GM21360 (cell line): ENCODE measurements around the gene APOBR.
"Not testable (repeated sequence)": the region's sequence is repeated elsewhere in the genome, so short reads cannot be mapped to it uniquely, and the experiment has no call there.

Experiments
- ATAC-seq: cut with Tn5 transposase; IDR thresholded peaks from one replicate; pipeline ENCODE4 v1.9.1; 2021; ENCODE audit warnings: mild to moderate bottlenecking, moderate library complexity; ENCODE audit not compliant: unreplicated experiment

Gene APOBR, protein sequence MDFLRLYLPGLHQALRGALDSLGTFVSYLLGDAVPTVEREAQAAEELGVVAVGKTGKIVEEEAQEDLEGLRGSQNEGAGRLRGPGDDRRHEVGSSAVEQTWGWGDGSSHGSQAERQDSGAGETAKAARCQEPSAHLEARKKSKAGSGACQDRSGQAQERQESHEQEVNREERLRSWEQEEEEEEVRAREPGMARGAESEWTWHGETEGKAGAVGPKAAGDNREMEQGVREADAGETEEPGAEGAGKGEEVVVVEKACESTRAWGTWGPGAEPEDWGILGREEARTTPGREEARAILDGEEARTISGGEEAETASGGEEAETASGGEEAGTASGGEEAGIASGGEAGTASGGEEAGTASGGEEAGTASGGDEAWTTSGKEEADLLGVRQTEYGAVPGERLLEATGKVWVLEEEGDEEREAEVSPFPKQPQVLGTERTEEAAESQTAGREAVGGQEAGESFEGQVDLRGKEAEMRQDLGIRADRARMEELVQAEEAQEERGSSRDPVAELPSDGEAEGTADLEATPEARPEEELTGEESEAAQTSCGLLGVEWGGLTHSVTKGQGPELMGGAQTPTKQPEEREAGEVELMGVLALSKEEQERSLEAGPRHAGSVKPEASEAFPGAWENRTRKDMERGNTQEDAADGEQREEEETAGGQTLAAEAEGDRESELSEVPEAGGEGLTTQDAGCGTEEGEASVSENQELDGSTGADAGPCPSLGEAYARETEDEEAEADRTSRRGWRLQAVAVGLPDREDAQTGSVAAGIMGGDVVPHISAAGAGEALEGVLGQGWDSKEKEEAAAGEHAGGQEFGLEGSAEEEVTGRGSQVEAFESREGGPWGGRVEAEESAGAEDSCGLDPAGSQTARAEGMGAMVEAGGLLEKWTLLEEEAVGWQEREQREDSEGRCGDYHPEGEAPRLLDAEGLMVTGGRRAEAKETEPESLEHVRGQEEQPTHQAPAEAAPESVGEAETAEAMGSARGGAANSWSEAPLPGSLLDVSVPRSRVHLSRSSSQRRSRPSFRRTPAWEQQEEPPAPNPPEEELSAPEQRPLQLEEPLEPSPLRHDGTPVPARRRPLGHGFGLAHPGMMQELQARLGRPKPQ

DNA sequence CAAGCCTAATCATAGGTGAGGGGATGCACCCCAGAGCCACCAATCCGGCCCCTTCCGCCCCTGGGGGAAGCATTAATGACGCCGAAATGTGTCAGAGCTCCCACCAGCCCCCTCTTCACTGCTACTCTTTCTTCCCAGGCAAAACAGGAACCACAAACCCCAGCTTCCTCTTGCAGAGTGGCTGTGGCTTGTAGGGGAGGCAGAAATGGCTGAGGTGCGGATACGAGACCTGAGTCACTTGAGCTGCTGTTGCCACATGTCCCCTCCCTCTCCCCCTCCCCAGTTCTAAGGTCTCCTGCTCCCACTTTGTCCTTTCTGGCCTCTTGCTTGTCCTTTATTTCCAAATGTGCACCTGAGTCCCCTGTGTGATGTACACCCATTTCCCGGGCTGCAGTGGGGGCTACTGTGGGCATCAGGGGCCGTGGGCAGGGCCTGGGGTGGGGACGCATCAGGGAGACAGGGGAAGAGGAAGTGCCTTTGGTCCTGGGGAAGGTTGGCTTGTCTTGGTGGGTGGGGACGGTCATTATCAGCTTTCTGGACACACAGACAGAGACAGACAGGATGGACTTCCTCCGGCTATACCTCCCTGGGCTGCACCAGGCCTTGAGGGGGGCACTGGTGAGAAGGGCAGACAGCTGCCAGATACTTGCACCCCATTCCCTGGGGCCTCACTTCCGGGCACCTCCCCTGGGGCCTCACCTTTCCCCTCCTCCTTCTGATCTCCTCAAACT is at the start of gene APOBR:
TSS of gene APOBR (plus strand) at position 523 of the 731 bp plus-strand sequence. CDS start at position 562, 39 bp downstream.
- ATAC-seq, result no peak

DNA sequence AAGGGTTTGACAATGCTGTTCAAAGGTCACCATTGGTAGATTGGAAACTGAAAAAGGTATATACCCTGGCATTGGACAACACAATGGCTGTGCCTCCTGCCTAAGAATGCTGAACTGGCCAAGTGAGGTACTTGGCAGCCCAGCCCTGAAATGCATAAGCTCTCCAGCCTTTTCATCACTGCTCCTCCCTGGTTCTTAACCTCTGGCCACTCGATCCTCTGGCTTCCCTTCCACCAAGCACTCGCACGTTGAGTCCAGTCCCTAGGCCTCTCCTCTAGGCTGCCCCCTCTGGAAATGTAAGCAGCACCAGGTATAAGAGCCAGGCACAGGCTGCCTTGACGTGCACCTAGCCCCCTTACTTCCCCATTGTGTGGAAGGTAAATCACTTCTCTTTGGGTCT is 48.1 kb upstream of the APOBR start:
- ATAC-seq, result not testable (repeated sequence)

DNA sequence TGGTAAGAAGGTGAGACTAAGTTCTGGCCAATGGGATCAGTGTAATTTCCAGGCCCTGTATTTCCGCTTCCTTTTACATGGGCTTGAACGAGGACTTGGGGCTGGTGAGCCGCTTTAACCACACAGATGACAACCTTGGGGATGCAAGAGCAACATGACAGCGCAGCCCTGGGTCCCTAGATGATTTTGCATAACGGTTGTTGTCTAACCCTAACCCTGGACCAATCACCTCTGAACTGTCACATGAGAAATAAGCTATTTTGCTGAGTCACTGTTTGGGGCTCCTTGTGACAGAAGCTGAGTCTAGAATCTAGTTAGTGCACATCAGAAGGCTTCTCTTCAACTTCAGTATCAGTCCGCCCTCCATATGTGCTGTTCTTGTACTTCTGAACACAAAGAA is 47.4 kb upstream of the APOBR start:
- not testable (repeated sequence) for ATAC-seq

DNA sequence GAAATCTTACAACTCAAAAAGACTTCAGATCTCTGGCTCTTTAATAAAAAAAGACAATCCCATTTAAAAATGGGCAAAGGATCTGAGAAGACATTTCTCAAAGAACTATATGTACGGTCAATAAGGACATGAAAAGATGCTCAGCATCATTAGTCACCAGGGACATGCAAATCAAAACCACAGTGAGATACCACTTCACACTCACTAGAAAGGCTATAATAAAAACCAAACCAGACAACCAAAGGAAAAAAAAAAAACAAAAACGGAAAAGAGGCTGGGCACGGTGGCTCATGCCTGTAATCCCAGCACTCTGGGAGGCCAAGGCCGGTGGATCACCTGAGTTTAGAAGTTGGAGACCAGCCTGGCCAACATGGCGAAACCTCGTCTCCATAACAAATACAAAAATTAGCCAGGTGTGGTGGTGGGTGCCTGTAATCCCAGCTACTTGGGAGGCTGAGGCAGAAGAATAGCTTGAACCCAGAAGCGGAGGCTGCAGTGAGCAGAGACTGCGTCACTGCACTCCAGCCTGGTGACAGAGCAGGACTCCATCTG is 20.7 kb upstream of the APOBR start:
- ATAC-seq, result no peak

DNA sequence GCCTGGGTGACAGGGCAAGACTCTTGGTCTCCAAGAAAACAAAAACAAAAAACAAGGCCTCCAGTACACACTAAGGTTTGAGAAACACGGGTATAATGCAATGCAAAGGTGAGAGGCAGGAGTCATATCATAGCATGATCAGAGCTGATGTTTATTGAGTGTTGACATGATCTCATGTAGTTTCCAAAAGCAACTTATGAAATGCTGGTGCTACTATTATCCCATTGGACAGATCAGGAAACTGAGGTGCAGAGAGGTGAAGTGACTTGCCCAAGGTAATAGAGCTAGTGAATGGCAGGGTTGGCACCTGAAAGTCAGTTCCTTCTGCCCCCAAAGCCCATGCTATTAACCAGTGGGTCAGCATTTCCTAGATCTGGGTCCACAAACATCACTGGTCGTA is 19.2 kb upstream of the APOBR start:
- no peak for ATAC-seq

DNA sequence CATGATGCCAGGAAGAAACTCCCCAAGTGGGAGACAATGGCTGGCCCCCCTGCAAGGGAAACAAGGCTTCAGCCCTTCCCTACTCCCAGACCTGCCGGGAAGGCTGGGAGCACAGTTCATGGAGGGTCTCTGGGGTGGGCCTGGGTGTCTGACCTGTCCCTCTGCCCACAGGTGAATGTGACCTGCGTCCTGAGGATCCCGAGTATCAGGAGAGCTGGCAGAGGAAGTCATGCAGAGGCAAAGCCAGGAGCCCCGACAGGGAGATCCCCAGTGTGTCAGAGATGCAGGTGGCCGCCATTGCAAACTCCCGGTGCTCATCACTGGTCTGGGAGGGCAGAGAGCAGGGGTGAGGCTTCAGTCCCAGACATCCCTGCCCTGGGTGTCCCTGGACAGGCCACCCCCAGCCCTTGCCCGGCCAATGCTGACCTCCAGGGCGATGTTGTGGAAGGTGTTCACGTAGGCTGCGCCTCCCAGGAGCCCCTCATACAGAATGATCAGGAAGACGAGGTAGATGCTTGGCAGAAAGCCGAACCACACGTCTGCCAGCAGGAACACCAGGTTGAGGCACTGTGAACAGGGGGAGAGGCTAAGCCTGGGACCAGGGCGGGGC is 17.0 kb upstream of the APOBR start:
- ATAC-seq, result no peak

DNA sequence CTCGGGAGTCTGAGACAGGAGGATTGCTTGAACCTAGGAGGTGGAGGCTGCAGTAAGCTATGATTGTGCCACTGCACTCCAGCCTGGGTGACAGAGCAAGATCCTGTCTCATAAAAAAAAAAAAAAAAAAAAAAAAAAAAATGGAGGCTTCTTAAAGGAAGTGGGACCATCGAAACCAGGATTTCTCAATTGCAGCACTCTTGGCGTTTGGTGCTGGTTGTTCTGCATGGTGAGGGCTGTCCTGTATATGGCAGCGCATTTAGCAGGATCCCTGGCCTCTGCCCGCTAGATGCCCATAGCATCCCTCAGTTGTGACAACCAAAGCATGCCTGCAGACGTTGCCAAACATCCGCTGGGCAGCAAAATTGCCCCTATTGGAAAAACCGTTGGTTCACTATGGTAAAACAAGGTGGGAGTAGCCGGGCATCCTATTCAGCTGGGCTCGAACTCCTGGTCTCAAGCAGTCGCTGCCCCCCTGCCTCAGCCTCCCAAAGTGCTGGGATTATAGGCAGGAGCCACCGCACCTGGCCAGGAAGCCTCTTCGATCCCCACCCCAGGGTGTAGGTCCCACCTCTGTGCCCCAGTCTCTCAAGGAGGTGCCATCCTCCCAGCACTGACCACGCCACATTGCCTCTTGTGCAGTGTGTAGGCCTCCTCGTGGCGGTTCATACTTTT is 15.8 kb upstream of the APOBR start:
- no peak for ATAC-seq

DNA sequence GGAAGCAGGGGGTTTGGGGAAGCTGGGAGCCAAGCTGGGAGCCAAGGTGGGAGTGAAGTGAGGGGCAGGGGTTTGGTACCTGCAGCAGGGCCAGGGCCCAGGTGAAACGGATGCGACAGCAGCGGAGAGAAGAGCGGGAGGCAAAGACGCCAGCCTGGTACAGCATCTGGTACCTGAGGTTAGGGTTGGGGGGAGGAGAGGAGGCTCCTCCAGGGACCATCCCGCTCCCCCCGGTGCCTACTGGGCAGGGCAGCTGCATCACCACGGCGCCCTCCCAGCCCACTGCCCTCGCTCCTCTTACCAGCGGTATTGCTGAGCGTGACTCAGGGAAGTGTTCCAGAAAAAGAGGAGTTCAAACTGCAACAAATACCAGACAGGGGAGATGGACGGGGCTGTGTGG is 12.4 kb upstream of the APOBR start:
- no peak for ATAC-seq

DNA sequence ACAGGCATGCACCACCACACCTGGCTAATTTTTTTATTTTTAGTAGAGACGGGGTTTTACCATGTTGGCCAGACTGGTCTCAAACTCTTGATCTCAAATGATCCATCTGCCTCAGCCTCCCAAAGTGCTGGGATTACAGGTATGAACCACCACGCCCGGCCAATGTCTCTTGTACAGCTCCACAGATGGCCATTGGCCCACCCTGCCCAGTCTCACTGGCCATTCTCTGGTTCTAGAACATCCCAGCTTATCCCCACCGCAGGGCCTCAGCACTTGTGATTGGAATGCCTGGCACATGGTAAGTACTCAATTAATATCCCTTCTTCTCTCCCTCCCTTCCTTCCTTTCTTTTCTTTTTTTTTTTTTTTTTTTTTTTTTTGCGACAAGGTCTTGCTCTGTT is 11.1 kb upstream of the APOBR start:
- not testable (repeated sequence) for ATAC-seq

DNA sequence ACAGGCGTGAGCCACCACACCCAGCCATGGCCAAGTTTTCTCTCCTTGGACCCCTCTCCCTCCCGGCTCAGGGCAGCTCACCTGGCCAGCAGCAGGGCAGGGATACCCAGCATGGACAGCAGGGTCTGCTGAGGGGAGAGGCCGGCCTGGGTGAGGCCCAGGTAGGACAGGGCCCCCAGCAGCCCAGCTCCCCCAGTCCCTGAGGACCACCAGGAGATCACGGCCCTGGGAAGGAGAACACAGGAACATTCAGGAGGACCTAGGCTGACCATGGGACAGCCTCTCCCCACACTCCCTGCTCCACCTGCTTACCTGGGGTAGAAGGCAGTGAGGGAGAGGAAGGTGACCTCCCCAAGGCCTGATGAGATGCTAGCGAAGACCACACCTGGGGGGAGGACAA is 8.2 kb upstream of the APOBR start:
- ATAC-seq, result no peak

DNA sequence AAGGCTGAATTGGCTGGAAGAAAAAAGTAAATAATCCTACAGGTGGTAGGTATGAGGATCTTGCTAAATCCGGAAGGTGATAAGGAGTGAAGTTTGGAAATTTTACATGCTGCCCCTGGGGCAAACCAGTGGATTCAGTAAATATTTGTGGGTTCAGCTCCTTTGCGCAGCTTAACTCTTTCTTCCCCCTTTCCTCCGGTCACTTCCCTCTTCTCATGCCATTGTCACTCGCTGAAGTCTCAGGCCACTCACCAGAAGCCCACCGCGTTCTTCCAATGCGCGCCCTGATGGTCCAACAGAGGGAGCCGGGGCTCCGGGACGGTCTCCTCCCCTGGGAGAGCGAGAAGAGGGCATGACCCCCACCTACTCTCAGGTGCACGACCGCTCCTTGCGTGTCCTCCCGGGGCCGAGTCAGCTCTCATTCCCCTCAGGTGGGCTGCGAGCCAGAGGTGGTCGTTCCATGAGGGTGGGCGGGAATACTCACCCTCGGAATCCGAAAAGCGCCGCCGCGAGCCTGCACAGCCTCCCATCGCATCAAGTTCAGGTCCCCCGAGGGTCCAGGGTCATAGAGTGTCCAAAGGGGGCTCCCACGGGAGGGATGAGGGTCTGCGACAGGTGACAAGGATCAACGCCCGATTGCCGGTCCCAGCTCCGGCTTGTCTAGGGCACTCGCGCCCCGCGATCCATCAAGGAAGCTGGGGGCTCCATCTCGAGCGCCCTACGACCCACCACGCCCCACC is 3.0 kb upstream of the APOBR start:
- peak; percentile 13 for ATAC-seq

DNA sequence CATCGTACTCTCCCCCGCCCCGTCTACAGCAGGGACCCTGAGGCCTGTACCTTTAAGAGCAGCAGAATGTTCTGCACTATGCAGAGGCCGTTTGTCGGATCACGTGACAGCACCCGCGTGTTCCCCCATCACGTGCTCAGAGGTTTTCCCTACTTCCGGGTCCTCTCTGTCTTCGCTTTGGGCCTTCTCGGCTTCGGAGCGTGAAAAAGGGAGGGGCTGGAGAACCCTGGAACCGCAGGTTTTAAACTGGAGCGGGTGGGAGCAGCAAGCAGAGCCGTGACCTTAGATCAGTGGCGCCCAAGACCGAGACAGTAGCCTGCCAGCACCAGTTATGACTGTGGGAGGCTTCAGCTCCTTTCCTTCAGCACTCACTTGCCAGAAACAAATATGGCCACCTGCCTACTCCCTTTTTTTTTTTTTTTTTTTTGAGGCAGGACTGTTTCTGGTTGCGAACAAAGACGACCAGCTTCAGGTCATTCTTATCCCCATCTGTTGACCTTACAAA is 2.4 kb upstream of the APOBR start, which contains the start of gene CLN3:
TSS of gene CLN3 (minus strand) at position 105 of the 505 bp plus-strand sequence. CDS start 315 bp downstream, outside the sequence.
- ATAC-seq, result peak; percentile 57

DNA sequence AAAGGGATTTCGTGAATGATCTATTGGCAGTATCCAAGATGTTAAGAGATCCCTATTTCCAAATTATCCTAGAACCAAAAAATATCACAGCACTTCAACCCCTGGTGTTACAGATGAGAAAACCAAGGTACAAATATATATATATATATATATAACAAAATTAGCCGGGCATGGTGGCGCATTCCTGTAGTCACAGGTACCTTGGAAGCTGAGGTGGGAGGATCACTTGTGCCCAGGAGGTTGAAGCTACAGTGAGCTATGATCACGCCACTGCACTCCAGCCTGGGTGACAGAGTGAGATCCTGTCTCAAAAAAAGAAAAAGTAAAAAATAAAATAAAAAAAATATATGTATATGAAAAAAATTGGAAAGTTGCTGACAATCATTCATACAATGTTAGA is 1.9 kb upstream of the APOBR start:
- no peak for ATAC-seq

DNA sequence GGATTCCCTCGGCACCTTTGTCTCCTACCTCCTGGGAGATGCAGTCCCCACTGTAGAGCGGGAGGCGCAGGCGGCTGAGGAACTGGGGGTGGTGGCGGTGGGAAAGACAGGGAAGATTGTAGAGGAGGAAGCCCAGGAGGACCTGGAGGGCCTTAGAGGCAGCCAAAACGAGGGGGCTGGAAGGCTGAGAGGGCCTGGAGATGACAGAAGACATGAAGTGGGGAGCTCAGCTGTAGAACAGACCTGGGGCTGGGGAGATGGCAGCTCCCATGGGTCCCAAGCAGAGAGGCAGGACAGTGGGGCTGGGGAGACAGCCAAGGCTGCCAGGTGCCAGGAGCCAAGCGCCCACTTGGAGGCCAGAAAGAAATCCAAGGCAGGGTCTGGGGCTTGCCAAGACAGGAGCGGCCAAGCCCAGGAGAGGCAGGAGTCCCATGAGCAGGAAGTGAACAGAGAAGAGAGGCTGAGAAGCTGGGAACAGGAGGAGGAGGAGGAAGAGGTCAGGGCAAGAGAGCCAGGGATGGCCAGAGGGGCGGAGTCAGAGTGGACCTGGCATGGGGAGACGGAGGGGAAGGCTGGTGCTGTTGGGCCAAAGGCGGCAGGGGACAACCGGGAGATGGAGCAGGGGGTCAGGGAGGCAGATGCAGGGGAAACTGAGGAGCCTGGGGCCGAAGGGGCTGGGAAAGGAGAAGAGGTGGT is 803 bp downstream of the APOBR start:
- ATAC-seq, result no peak

DNA sequence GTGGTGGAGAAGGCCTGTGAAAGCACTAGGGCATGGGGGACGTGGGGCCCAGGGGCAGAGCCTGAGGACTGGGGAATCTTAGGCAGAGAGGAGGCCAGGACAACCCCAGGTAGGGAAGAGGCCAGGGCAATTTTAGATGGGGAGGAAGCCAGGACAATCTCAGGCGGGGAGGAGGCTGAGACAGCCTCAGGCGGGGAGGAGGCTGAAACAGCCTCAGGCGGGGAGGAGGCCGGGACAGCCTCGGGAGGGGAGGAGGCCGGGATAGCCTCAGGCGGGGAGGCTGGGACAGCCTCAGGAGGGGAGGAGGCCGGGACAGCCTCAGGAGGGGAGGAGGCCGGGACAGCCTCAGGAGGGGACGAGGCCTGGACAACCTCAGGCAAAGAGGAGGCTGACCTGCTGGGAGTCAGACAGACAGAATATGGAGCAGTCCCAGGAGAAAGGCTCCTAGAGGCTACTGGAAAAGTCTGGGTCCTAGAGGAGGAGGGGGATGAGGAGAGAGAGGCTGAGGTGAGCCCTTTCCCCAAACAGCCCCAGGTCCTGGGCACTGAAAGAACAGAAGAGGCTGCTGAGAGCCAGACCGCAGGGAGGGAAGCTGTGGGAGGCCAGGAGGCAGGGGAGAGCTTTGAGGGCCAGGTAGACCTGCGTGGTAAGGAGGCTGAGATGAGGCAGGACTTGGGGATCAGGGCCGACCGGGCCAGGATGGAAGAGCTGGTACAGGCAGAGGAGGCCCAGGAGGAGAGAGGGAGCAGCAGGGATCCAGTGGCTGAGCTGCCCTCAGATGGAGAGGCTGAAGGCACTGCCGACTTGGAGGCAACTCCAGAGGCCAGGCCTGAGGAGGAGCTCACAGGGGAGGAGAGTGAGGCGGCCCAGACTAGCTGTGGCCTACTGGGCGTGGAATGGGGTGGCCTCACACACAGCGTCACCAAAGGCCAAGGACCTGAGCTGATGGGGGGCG is 1.6 kb downstream of the APOBR start:
- no peak for ATAC-seq

DNA sequence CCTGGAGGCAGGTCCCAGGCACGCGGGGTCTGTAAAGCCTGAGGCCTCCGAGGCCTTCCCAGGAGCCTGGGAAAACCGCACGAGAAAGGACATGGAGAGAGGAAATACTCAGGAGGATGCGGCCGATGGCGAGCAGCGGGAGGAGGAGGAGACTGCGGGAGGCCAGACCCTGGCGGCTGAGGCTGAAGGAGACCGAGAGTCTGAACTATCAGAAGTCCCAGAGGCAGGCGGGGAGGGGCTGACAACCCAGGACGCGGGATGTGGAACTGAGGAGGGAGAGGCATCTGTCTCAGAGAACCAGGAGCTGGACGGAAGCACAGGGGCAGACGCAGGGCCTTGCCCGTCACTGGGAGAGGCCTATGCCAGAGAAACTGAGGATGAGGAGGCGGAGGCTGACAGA is 2.4 kb downstream of the APOBR start:
- no peak for ATAC-seq

DNA sequence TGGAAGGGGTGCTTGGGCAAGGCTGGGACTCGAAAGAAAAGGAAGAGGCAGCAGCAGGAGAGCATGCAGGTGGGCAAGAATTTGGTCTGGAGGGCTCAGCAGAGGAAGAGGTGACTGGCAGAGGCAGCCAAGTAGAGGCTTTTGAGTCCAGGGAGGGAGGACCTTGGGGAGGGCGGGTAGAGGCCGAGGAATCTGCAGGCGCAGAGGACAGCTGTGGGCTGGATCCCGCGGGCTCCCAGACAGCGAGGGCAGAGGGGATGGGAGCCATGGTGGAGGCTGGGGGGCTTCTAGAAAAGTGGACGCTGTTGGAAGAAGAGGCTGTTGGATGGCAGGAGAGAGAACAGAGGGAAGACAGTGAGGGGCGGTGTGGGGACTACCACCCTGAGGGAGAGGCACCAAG is 2.9 kb downstream of the APOBR start:
- no peak for ATAC-seq
